Endothelial cell of umbilical vein (primary cell): ENCODE data around the gene CELF2. TPM values are rescaled to one million over a fixed set of nuclear protein-coding genes. Genes with fewer than 3 reads are reported as not detected.

Experiments used
- BruUV-seq: library from RNA; stranded (reverse); fragments of 400-500 nt; replicated peaks from 2 replicates; lab custom pipeline; 2021; lab: Mats Ljungman, UMichigan
- CTCF ChIA-PET: fragments of 300-600, 350-600 bp; sonication (Branson Sonifier 250); formaldehyde crosslinking; loops from one replicate; lab custom pipeline; 2021; ENCODE audit warnings: antibody characterized with exemption, inconsistent platforms; lab: Charles Lee
- POLR2A ChIA-PET: fragments of 300-600, 350-600 bp; sonication (Branson Sonifier 250); formaldehyde crosslinking; loops from one replicate; lab custom pipeline; 2021; ENCODE audit warnings: antibody characterized with exemption, inconsistent platforms; lab: Charles Lee
- DNase-seq: peaks from one replicate; pipeline ENCODE4 v3.0.0-alpha.2; 2011; ENCODE audit warnings: low read depth, low spot score
- FAIRE-seq: peaks from 2 replicates; lab custom pipeline; 2011; peaks lifted over from hg19 to GRCh38; lab: Jason Lieb, UNC
- H2AFZ ChIP-seq: 2 replicates; pipeline ENCODE4 v1.6.0; 2012; ENCODE audit warnings: low read depth, low read length, control low read depth, inconsistent platforms
- H3K27ac ChIP-seq: 2 replicates; pipeline ENCODE4 v1.5.1; 2011; ENCODE audit warnings: low read depth, mild to moderate bottlenecking, control low read depth, low read length, moderate library complexity; ENCODE audit not compliant: insufficient read depth
- H3K27me3 ChIP-seq, 2 experiments: 2 replicates each; pipeline versions ENCODE4 v1.6.0 to v1.6.1; 2011; ENCODE audit warnings: low read length in 2 of 2, mixed read lengths in 1 of 2; ENCODE audit not compliant: control insufficient read depth in 2 of 2, insufficient read depth in 2 of 2
- H3K36me3 ChIP-seq, 2 experiments: 2 replicates in 1 of 2; 3 replicates in 1 of 2; pipeline ENCODE4 v1.5.1; 2011; ENCODE audit warnings: low read length in 2 of 2, mild to moderate bottlenecking in 1 of 2, moderate library complexity in 1 of 2; ENCODE audit not compliant: control insufficient read depth in 2 of 2, insufficient read depth in 2 of 2; ENCODE audit errors: extremely low read depth in 1 of 2
- H3K4me1 ChIP-seq: 3 replicates; pipeline ENCODE4 v1.5.1; 2011; ENCODE audit warnings: mild to moderate bottlenecking, low read length; ENCODE audit not compliant: control insufficient read depth, insufficient read depth; ENCODE audit errors: extremely low read depth
- H3K4me2 ChIP-seq: 2 replicates; pipeline ENCODE4 v1.6.1; 2011; ENCODE audit warnings: low read length, control low read depth, mixed read lengths; ENCODE audit not compliant: insufficient read depth
- H3K4me3 ChIP-seq, 3 experiments: fragments of 200-600 bp in 1 of 3; sonication (generic), shearing (Covaris generic) in 1 of 3; replicated peaks in 1 of 3; 2 replicates each; pipeline ENCODE4 v1.5.1; 2011 to 2016; ENCODE audit warnings: control low read depth in 3 of 3, low read length in 3 of 3, mild to moderate bottlenecking in 2 of 3, inconsistent platforms in 1 of 3, low read depth in 1 of 3, moderate library complexity in 1 of 3; ENCODE audit not compliant: insufficient read depth in 1 of 3
- H3K79me2 ChIP-seq: 2 replicates; pipeline ENCODE4 v1.6.0; 2012; ENCODE audit warnings: low read length, inconsistent platforms; ENCODE audit not compliant: control insufficient read depth, insufficient read depth
- H3K9ac ChIP-seq: replicated peaks from 2 replicates; pipeline ENCODE3; 2011; ENCODE audit warnings: low read length, control low read depth; ENCODE audit not compliant: insufficient read depth; ENCODE audit errors: extremely low read depth
- H3K9me1 ChIP-seq: replicated peaks from 3 replicates; pipeline ENCODE4 v1.6.0; 2011; ENCODE audit warnings: mild to moderate bottlenecking, low read length; ENCODE audit not compliant: control insufficient read depth, insufficient read depth; ENCODE audit errors: extremely low read depth
- H3K9me3 ChIP-seq: replicated peaks from 2 replicates; pipeline ENCODE4 v1.5.1; 2012; ENCODE audit warnings: low read length, inconsistent platforms; ENCODE audit not compliant: control insufficient read depth, insufficient read depth
- H4K20me1 ChIP-seq: replicated peaks from 2 replicates; pipeline ENCODE3; 2011; ENCODE audit warnings: mild to moderate bottlenecking, low read length; ENCODE audit not compliant: control insufficient read depth, insufficient read depth; ENCODE audit errors: extremely low read depth
- FOS ChIP-seq: IDR thresholded peaks from 2 replicates; pipeline ENCODE4 v1.6.1; 2011; ENCODE audit warnings: mild to moderate bottlenecking, low read length, moderate library complexity, borderline replicate concordance; ENCODE audit not compliant: insufficient read depth
- GATA2 ChIP-seq: IDR thresholded peaks from 2 replicates; pipeline ENCODE4 v1.7.0; 2011; ENCODE audit warnings: low read depth, mild to moderate bottlenecking, moderate library complexity, mixed read lengths, low read length; ENCODE audit not compliant: insufficient read length, insufficient read depth
- JUN ChIP-seq: IDR thresholded peaks from 2 replicates; pipeline ENCODE4 v1.6.1; 2011; ENCODE audit warnings: borderline replicate concordance, low read depth; ENCODE audit not compliant: insufficient read length, insufficient read depth
- MAX ChIP-seq: IDR thresholded peaks from 2 replicates; pipeline ENCODE4 v1.6.1; 2011; ENCODE audit not compliant: insufficient read depth, insufficient read length
- MYC ChIP-seq: IDR thresholded peaks from one replicate; pipeline ENCODE4 v1.6.1; 2011; ENCODE audit warnings: mild to moderate bottlenecking, low read depth, low read length
- POLR2A ChIP-seq: IDR thresholded peaks from 2 replicates; pipeline ENCODE4 v1.6.1; 2012; ENCODE audit warnings: low read depth, mild to moderate bottlenecking, control low read depth, low read length
- POLR2AphosphoS5 ChIP-seq: IDR thresholded peaks from 2 replicates; pipeline ENCODE4 v1.6.1; 2012; ENCODE audit warnings: low read depth, mild to moderate bottlenecking, control low read depth, low read length, moderate library complexity; ENCODE audit not compliant: insufficient read depth
- dilution Hi-C: fragments of 300-500 bp; cut with MboI; formaldehyde crosslinking; loops from one replicate; pipeline ENCODE4 v1.15.0; 2019; ENCODE audit warnings: low sequenced_read_pairs; ENCODE audit not compliant: extremely low pct_ligation_motif_present
- intact Hi-C: fragments of 100-400 bp; cut with micrococcal nuclease; formaldehyde crosslinking; loops from one replicate; pipeline ENCODE4 v1.10.0; 2022
- polyA plus RNA-seq, 4 experiments: library from polyadenylated mRNA; depleted of rRNA in 3 of 4; stranded (reverse) in 3 of 4; unstranded in 1 of 4; fragments of >200 nt; gene quantifications; 2 replicates each; pipeline versions ENCODE4 v1.2.1 to v1.2.3, GENCODE V29; 2011 to 2012; ENCODE audit warnings: missing spikeins in 1 of 4
- total RNA-seq: library from RNA; stranded (reverse); gene quantifications from 2 replicates; pipeline ENCODE4 v1.2.3, GENCODE V29; 2021
- TF ChIP-seq, protein P1 (sequence below), 2 donors: IDR thresholded peaks; 1 replicate in 1 of 2; 2 replicates in 1 of 2; pipeline ENCODE4 v1.5.1; 2011; ENCODE audit warnings: low read length in 2 of 2, mild to moderate bottlenecking in 2 of 2, moderate library complexity in 2 of 2, control low read depth in 1 of 2, inconsistent platforms in 1 of 2, low read depth in 1 of 2; ENCODE audit not compliant: insufficient read depth in 1 of 2; ENCODE audit errors: extremely low read depth in 1 of 2

CELF2 gene
- total and polyA plus RNA-seq, 2 donors (not counting 3 experiments of a cell fraction or from before 2014, with no cell fraction given): 21.6 to 42.6 TPM

- no peaks in the 10 kb centered on the region for H3K9me3 ChIP-seq
- DNase-seq (no peak), FAIRE-seq (no peak)
- H3K36me3 ChIP-seq: no peaks in the 10 kb centered on the region
- H3K79me2 ChIP-seq: no peaks in the 10 kb centered on the region
- no peak overlapping the region for H3K4me2 ChIP-seq
- dilution Hi-C loops (no loop called here), intact Hi-C loops (no loop called here)
- TF ChIP-seq MYC: no peak
- no peak for TF ChIP-seq POLR2AphosphoS5
- no peak for TF ChIP-seq MAX
- TF ChIP-seq GATA2: no peak
- H3K9ac ChIP-seq: no peak overlapping the region
- BruUV-seq: no TSS peak
- ChIA-PET POLR2A (no interaction called here), CTCF (interaction anchor here (1.3 to 1.4 kb wide), 2 partner anchors 13 to 20 kb away, joined by 3 read pairs; no protein-coding TSS in a partner anchor)
- H3K4me3 ChIP-seq: no peak overlapping the region
- H3K4me1 ChIP-seq: no peaks in the 10 kb centered on the region
- H3K27me3 ChIP-seq: no peaks in the 10 kb centered on the region
- H3K9me1 ChIP-seq: no peaks in the 10 kb centered on the region
- H3K27ac ChIP-seq: no peak overlapping the region
- H4K20me1 ChIP-seq: no peaks in the 10 kb centered on the region
- no peak overlapping the region for H2AFZ ChIP-seq
Observed at GRCh38 chr10:11106621-11107374, 89.1 kb downstream of the CELF2 start.

GRCh38 chr10:11107948-11108347 is 90.3 kb downstream of the CELF2 start:
- no TSS peak for BruUV-seq
- no peak overlapping the region for H3K27ac ChIP-seq
- H3K4me1 ChIP-seq: no peaks in the 10 kb centered on the region
- H3K9me3 ChIP-seq: no peaks in the 10 kb centered on the region
- no peak overlapping the region for H3K4me3 ChIP-seq
- no peak overlapping the region for H3K9ac ChIP-seq
- H2AFZ ChIP-seq: no peak overlapping the region
- H3K9me1 ChIP-seq: no peaks in the 10 kb centered on the region
- DNase-seq (no peak), FAIRE-seq (no peak)
- H3K79me2 ChIP-seq: no peaks in the 10 kb centered on the region
- no peaks in the 10 kb centered on the region for H4K20me1 ChIP-seq
- CTCF ChIA-PET: interaction anchor here (1.4 kb wide), 1 partner anchor 12 kb away, joined by 3 read pairs; no protein-coding TSS in a partner anchor
- POLR2A ChIA-PET: no interaction called here
- H3K36me3 ChIP-seq: no peaks in the 10 kb centered on the region
- H3K4me2 ChIP-seq: no peak overlapping the region
- no peaks in the 10 kb centered on the region for H3K27me3 ChIP-seq
- dilution Hi-C loops (no loop called here), intact Hi-C loops (no loop called here)
- no peak for TF ChIP-seq JUN
- TF ChIP-seq FOS: no peak
- TF ChIP-seq POLR2AphosphoS5: no peak
- TF ChIP-seq POLR2A: no peak
- TF ChIP-seq MAX: no peak
- TF ChIP-seq, protein P1, sequence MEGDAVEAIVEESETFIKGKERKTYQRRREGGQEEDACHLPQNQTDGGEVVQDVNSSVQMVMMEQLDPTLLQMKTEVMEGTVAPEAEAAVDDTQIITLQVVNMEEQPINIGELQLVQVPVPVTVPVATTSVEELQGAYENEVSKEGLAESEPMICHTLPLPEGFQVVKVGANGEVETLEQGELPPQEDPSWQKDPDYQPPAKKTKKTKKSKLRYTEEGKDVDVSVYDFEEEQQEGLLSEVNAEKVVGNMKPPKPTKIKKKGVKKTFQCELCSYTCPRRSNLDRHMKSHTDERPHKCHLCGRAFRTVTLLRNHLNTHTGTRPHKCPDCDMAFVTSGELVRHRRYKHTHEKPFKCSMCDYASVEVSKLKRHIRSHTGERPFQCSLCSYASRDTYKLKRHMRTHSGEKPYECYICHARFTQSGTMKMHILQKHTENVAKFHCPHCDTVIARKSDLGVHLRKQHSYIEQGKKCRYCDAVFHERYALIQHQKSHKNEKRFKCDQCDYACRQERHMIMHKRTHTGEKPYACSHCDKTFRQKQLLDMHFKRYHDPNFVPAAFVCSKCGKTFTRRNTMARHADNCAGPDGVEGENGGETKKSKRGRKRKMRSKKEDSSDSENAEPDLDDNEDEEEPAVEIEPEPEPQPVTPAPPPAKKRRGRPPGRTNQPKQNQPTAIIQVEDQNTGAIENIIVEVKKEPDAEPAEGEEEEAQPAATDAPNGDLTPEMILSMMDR (IDR thresholded peaks at IDR 0.05; ENCODE audit: extremely low read depth in 1 of 2, insufficient read depth in 1 of 2, low read depth in 1 of 2, low read length in 2 of 2): no peak
